ENCODE results near the gene CACNA1A. TPM values are rescaled to one million over a fixed set of nuclear protein-coding genes. Genes with fewer than 3 reads are reported as not detected.

The CACNA1A gene
- total RNA-seq, 2 experiments from 2014 or later: 0.29 to 0.36 TPM

DNA sequence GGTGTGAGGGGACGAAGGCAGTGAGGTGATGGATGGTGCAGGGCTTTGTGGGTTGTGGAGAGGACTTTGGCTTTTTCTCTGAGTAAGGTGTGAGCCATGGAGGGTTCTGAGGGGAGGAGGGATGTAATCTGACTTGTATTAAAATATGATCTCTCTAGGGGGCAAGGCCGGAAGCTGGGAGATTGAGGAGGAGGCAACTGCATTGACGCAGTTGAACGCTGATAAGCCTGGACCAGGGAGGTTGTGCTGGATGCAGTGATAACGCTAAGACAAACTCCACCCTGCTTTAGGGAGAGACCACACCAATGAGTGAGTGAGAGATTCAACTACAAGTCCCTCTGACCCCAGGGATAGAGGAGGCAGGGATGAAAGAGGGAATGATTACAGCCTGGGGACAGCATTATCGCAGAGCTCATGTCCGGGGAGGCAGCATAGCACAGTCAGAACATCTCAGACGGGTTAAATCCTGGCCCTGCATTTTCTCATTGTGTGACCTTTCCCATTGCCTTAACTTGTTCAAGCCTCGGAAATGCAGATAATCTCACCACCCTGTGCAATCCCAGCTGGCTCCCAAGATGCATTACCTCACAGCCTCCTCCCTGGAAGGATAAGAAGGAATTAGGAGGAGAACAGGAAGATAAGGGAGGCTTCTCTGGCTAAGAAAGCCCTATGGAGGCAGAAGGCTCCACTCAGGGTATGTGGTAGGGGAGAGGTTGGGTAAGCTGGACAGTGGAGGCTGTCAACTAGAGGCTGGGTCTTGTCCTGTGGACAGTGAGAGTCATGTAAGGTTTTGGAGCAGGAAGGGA is 124.2 kb downstream of the CACNA1A start:
- CTCF ChIA-PET: interaction anchor here (0.6 kb wide), 1 partner anchor 320 kb away, joined by 3 read pairs; no protein-coding TSS in a partner anchor
- no peak overlapping the region for H3K4me3 Mint-ChIP-seq
- ATAC-seq (no peak), DNase-seq (no peak)
- H3K9me3 Mint-ChIP-seq: no peaks in the 10 kb centered on the region
- POLR2A ChIA-PET: no interaction called here
- TF ChIP-seq, protein P1, sequence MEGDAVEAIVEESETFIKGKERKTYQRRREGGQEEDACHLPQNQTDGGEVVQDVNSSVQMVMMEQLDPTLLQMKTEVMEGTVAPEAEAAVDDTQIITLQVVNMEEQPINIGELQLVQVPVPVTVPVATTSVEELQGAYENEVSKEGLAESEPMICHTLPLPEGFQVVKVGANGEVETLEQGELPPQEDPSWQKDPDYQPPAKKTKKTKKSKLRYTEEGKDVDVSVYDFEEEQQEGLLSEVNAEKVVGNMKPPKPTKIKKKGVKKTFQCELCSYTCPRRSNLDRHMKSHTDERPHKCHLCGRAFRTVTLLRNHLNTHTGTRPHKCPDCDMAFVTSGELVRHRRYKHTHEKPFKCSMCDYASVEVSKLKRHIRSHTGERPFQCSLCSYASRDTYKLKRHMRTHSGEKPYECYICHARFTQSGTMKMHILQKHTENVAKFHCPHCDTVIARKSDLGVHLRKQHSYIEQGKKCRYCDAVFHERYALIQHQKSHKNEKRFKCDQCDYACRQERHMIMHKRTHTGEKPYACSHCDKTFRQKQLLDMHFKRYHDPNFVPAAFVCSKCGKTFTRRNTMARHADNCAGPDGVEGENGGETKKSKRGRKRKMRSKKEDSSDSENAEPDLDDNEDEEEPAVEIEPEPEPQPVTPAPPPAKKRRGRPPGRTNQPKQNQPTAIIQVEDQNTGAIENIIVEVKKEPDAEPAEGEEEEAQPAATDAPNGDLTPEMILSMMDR (IDR thresholded peaks at IDR 0.05): no peak
- peaks cover 3% of the 10 kb centered on the region for H3K27me3 Mint-ChIP-seq
- no peaks in the 10 kb centered on the region for H3K36me3 Mint-ChIP-seq (ENCODE audit: low read depth)
- no peaks in the 10 kb centered on the region for H3K4me1 Mint-ChIP-seq (ENCODE audit: low read depth)
- intact Hi-C loops (cut with micrococcal nuclease): no loop called here
- no peak overlapping the region for H3K27ac Mint-ChIP-seq

DNA sequence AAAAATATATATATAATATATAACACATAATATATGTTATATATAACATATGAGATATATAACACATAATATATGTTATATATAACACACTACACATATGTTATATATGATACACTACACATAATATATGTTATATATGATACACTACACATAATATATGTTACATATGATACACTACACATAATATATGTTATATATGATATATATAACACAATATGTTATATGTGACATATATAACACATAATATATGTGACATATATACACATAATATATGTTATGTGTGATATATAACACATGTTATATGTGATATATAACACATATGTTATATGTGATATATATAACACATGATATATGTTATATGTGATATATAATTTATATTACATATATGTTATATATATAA is 129.7 kb downstream of the CACNA1A start:
- no peaks in the 10 kb centered on the region for H3K36me3 Mint-ChIP-seq (ENCODE audit: low read depth)
- no peaks in the 10 kb centered on the region for H3K4me1 Mint-ChIP-seq (ENCODE audit: low read depth)
- TF ChIP-seq, protein P1 (IDR thresholded peaks at IDR 0.05): no peak
- ATAC-seq: no peak
- peaks cover 3% of the 10 kb centered on the region for H3K27me3 Mint-ChIP-seq
- intact Hi-C loops (cut with micrococcal nuclease): no loop called here
- DNase-seq: no peak
- no peak overlapping the region for H3K4me3 Mint-ChIP-seq
- H3K9me3 Mint-ChIP-seq: no peaks in the 10 kb centered on the region
- H3K27ac Mint-ChIP-seq: no peak overlapping the region
- CTCF ChIA-PET: no interaction called here
- POLR2A ChIA-PET: no interaction called here

DNA sequence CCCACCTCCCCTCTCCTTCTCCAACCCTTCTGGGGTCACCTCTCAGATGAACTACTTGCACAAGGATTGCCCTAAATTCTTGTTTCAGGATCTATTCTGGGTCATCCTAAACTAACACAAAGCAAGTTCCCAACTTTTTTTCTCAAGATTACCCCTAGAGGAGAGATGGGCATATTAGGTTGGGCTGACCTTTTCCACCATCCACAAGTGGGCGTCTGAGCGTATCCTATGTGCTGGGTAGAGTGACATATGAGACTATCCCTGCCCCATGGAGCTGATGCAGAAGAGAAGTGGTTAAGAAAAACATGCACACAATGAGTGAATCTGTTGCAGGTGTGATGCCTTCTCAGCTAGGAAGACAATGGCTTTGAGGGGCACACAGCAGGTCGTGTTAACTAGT is 132.7 kb downstream of the CACNA1A start:
- Mint-ChIP-seq H3K4me1 (ENCODE audit: low read depth) (no peaks in the 10 kb centered on the region), H3K9me3 (no peaks in the 10 kb centered on the region), H3K36me3 (ENCODE audit: low read depth) (no peaks in the 10 kb centered on the region), H3K27ac (no peak overlapping the region), H3K27me3 (peaks cover 3% of the 10 kb centered on the region), H3K4me3 (no peak overlapping the region)
- TF ChIP-seq, protein P1 (IDR thresholded peaks at IDR 0.05): no peak
- ChIA-PET CTCF (no interaction called here), POLR2A (no interaction called here)
- ATAC-seq (no peak), DNase-seq (no peak)
- intact Hi-C loops (cut with micrococcal nuclease): no loop called here

DNA sequence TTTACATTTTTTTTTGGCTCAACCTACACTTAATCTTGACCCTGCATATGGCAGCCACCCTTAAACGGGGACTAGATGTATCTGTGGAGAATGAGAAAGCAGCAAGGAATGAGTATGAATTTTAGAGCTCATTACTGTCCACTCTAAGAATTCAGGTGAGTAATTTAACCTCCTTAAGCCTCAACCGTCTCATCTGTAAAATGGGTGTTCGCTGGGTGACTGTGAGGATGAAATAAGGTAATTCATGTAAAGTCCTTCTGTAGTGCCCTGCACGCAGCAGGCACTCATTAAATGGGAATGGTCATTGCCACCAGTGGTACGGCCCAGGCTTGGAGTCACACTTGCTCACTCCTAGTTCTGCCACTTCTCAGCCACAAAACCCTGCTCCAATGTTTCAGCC is 135.3 kb downstream of the CACNA1A start:
- Mint-ChIP-seq H3K36me3 (ENCODE audit: low read depth) (no peaks in the 10 kb centered on the region), H3K4me3 (no peak overlapping the region), H3K27ac (no peak overlapping the region), H3K27me3 (peaks cover 3% of the 10 kb centered on the region), H3K9me3 (no peaks in the 10 kb centered on the region), H3K4me1 (ENCODE audit: low read depth) (no peaks in the 10 kb centered on the region)
- DNase-seq (no peak), ATAC-seq (no peak)
- intact Hi-C loops (cut with micrococcal nuclease): no loop called here
- CTCF ChIA-PET: no interaction called here
- POLR2A ChIA-PET: no interaction called here
- TF ChIP-seq, protein P1 (IDR thresholded peaks at IDR 0.05): no peak

DNA sequence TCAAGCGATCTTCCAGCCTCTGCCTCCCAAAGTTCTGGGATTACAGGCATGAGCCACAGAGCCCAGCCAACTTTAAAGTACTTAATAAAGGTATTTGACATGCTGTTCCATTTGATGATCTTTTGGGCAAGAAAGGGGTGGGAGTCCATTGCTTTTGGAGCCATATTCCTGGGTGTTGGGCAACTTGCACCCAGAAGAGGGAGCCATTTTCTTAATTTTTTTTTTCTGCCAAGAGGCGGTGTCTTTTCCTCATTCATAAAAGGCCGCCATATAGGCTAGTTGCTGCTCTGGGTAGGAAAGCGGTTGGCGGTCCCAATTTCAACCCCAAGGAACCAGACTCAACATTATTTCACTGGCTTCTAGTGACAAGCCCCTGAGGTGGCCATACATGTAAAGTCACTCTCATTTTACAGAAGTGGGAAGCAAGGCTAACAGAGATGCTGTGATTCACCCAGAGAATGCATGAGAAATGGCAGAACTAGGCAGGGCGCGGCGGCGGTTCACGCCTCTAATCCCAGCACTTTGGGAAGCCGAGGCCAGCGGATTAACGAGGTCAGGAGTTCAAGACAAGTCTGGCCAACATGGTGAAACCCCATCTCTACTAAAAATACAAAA is 139.6 kb downstream of the CACNA1A start:
- no peak overlapping the region for H3K27ac Mint-ChIP-seq
- POLR2A ChIA-PET: no interaction called here

More for the DNA sequence above, 139.6 kb downstream of the CACNA1A start:
- CTCF ChIA-PET: no interaction called here
- H3K27me3 Mint-ChIP-seq: peaks cover 7% of the 10 kb centered on the region
- no peaks in the 10 kb centered on the region for H3K4me1 Mint-ChIP-seq (ENCODE audit: low read depth)
- H3K4me3 Mint-ChIP-seq: no peak overlapping the region
- intact Hi-C loops (cut with micrococcal nuclease): no loop called here
- TF ChIP-seq, protein P1 (IDR thresholded peaks at IDR 0.05): peak; percentile 25
- no peaks in the 10 kb centered on the region for H3K36me3 Mint-ChIP-seq (ENCODE audit: low read depth)
- ATAC-seq (no peak), DNase-seq (no peak)
- H3K9me3 Mint-ChIP-seq: no peaks in the 10 kb centered on the region

Measured in activated CD8-positive, alpha-beta T cell treated with anti-CD3 and anti-CD28 coated beads for 36 hours (primary cell).